ENCODE measurements around the gene ZMYND15.
A peak's percentile ranks its signal among the peaks of the same experiment; 100 is the strongest.

The ZMYND15 gene

GRCh38 chr17:4788159-4788806 lies 48.6 kb downstream of the ZMYND15 start:
- DNase-seq = no peak

GRCh38 chr17:4788807-4789700 lies 49.4 kb downstream of the ZMYND15 start, which contains the start of gene GLTPD2:
Gene GLTPD2, plus strand, starts transcription at chr17:4788964. Its CDS starts 48 bp downstream, at chr17:4789012.
- DNase-seq = no peak

- DNase-seq = no peak
Observed at GRCh38 chr17:4789701-4789950, 50.0 kb downstream of the ZMYND15 start.

- DNase-seq = peak; percentile 68
Observed at GRCh38 chr17:4789951-4790704, 50.5 kb downstream of the ZMYND15 start.

- no peak for DNase-seq
Observed at GRCh38 chr17:4790705-4791088, 51.1 kb downstream of the ZMYND15 start.

GRCh38 chr17:4795168-4795567 lies 55.5 kb downstream of the ZMYND15 start:
- no peak for DNase-seq

Measured in T-helper 9 cell (primary cell).